ENCODE data around the gene GNA12.

DNA sequence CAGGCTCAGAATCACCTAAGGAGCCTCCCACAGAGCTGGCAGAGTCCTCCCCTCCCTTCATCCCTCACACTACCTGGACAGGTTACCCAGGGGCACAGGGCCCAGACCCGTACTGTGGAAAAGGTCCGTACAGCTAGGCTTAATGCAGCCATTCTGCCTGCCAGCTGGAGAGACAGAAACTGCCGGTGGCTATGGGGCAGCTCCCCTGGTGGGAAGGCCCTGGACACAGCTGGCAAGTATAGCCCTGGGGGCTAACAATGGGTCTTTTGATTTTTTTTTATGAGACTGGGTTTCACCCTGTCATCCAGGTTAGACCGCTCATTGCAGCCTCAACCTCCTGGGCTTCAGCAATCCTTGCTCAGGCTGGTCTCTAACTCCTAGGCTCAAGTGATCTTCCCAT is 68.3 kb downstream of the GNA12 start:
- TF ChIP-seq, protein P1, sequence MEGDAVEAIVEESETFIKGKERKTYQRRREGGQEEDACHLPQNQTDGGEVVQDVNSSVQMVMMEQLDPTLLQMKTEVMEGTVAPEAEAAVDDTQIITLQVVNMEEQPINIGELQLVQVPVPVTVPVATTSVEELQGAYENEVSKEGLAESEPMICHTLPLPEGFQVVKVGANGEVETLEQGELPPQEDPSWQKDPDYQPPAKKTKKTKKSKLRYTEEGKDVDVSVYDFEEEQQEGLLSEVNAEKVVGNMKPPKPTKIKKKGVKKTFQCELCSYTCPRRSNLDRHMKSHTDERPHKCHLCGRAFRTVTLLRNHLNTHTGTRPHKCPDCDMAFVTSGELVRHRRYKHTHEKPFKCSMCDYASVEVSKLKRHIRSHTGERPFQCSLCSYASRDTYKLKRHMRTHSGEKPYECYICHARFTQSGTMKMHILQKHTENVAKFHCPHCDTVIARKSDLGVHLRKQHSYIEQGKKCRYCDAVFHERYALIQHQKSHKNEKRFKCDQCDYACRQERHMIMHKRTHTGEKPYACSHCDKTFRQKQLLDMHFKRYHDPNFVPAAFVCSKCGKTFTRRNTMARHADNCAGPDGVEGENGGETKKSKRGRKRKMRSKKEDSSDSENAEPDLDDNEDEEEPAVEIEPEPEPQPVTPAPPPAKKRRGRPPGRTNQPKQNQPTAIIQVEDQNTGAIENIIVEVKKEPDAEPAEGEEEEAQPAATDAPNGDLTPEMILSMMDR (IDR thresholded peaks at IDR 0.05; ENCODE audit: low read length): no peak
- TF ChIP-seq EZH2phosphoT487 (IDR thresholded peaks at IDR 0.05; ENCODE audit: low read length): no peak

Data from MM.1S (cell line).